GM04504 (cell line): ENCODE results near the gene ZNF185.

ENCODE experiments used
- DNase-seq: peaks from one replicate; pipeline ENCODE4 v3.0.0-alpha.2; 2012; ENCODE audit warnings: low read depth

The ZNF185 gene

GRCh38 chrX:152897222-152898131 is at the start of gene ZNF185:
TSS of gene ZNF185 (plus strand) at chrX:152898067. CDS start at chrX:152914490, 16,423 bp downstream.
- DNase-seq: no peak

- DNase-seq: no peak
Observed at GRCh38 chrX:152850465-152850864, 47.4 kb upstream of the ZNF185 start.

- DNase-seq: no peak
Observed at GRCh38 chrX:152853986-152854385, 43.9 kb upstream of the ZNF185 start.

GRCh38 chrX:152861116-152861515 is 36.8 kb upstream of the ZNF185 start:
- DNase-seq: no peak

GRCh38 chrX:152861826-152862225 is 36.0 kb upstream of the ZNF185 start:
- no peak for DNase-seq

- DNase-seq: no peak
Observed at GRCh38 chrX:152865232-152865920, 32.5 kb upstream of the ZNF185 start.

- no peak for DNase-seq
Observed at GRCh38 chrX:152866386-152866785, 31.5 kb upstream of the ZNF185 start.

GRCh38 chrX:152869972-152870371 is 27.9 kb upstream of the ZNF185 start:
- no peak for DNase-seq

GRCh38 chrX:152871260-152871659 is 26.6 kb upstream of the ZNF185 start:
- DNase-seq: no peak

- DNase-seq: no peak
Observed at GRCh38 chrX:152872522-152872921, 25.3 kb upstream of the ZNF185 start.

- DNase-seq: no peak
Observed at GRCh38 chrX:152873361-152873760, 24.5 kb upstream of the ZNF185 start.

- DNase-seq: no peak
Observed at GRCh38 chrX:152876931-152877840, 20.7 kb upstream of the ZNF185 start.

GRCh38 chrX:152878976-152879755 is 18.7 kb upstream of the ZNF185 start:
- DNase-seq: no peak

- DNase-seq: no peak
Observed at GRCh38 chrX:152881289-152881688, 16.6 kb upstream of the ZNF185 start.

- DNase-seq: no peak
Observed at GRCh38 chrX:152884171-152884570, 13.7 kb upstream of the ZNF185 start.

GRCh38 chrX:152886716-152887115 is 11.2 kb upstream of the ZNF185 start:
- no peak for DNase-seq

- DNase-seq: no peak
Observed at GRCh38 chrX:152892499-152892898, 5.4 kb upstream of the ZNF185 start.

GRCh38 chrX:152892999-152893891 is 4.6 kb upstream of the ZNF185 start:
- no peak for DNase-seq

GRCh38 chrX:152893980-152894610 is 3.8 kb upstream of the ZNF185 start:
- no peak for DNase-seq

- DNase-seq: no peak
Observed at GRCh38 chrX:152895121-152895520, 2.7 kb upstream of the ZNF185 start.
